DMS53 (cell line): ENCODE results near the gene TAAR9.
"Not testable (repeated sequence)": the region's sequence is repeated elsewhere in the genome, so short reads cannot be mapped to it uniquely, and the experiment has no call there.

Experiments used
- DNase-seq: peaks from one replicate; lab custom pipeline; 2025; lab: John Stamatoyannopoulos, UW

The TAAR9 gene

GRCh38 chr6:132515386-132515785 lies 22.7 kb upstream of the TAAR9 start:
- no peak for DNase-seq

GRCh38 chr6:132520953-132521352 lies 17.1 kb upstream of the TAAR9 start:
- no peak for DNase-seq

- no peak for DNase-seq
Observed at GRCh38 chr6:132524646-132525045, 13.4 kb upstream of the TAAR9 start.

GRCh38 chr6:132525866-132526265 lies 12.2 kb upstream of the TAAR9 start:
- no peak for DNase-seq

GRCh38 chr6:132526461-132526860 lies 11.6 kb upstream of the TAAR9 start:
- no peak for DNase-seq

GRCh38 chr6:132527791-132528190 lies 10.3 kb upstream of the TAAR9 start:
- DNase-seq = peak; percentile 3

GRCh38 chr6:132530293-132530974 lies 7.6 kb upstream of the TAAR9 start:
- DNase-seq = peak; percentile 76

GRCh38 chr6:132534546-132534945 lies 3.5 kb upstream of the TAAR9 start:
- DNase-seq = not testable (repeated sequence)

- no peak for DNase-seq
Observed at GRCh38 chr6:132537145-132537544, 932 bp upstream of the TAAR9 start.

- no peak for DNase-seq
Observed at GRCh38 chr6:132544826-132545225, 6.7 kb downstream of the TAAR9 start.

GRCh38 chr6:132548746-132549463 lies 10.8 kb downstream of the TAAR9 start:
- DNase-seq = no peak

GRCh38 chr6:132551214-132551613 lies 13.1 kb downstream of the TAAR9 start:
- DNase-seq = no peak

- no peak for DNase-seq
Observed at GRCh38 chr6:132552372-132552771, 14.3 kb downstream of the TAAR9 start, which contains the start of gene TAAR8. Gene TAAR8, plus strand, starts transcription at chr6:132552672. Its CDS starts 21 bp downstream, at chr6:132552693.

GRCh38 chr6:132560087-132560486 lies 22.0 kb downstream of the TAAR9 start:
- not testable (repeated sequence) for DNase-seq

GRCh38 chr6:132566404-132566803 lies 28.3 kb downstream of the TAAR9 start:
- DNase-seq = no peak

GRCh38 chr6:132567566-132567965 lies 29.5 kb downstream of the TAAR9 start:
- DNase-seq = no peak

GRCh38 chr6:132568611-132569010 lies 30.5 kb downstream of the TAAR9 start:
- no peak for DNase-seq

GRCh38 chr6:132569170-132569569 lies 31.1 kb downstream of the TAAR9 start:
- DNase-seq = no peak

GRCh38 chr6:132570221-132570777 lies 32.2 kb downstream of the TAAR9 start, which contains the start of gene TAAR6:
Gene TAAR6, plus strand, starts transcription at chr6:132570322. Its CDS starts 0 bp downstream, at chr6:132570322.
- no peak for DNase-seq

- DNase-seq = no peak
Observed at GRCh38 chr6:132571774-132572173, 33.7 kb downstream of the TAAR9 start.

- DNase-seq = no peak
Observed at GRCh38 chr6:132584698-132585097, 46.6 kb downstream of the TAAR9 start.

- DNase-seq = no peak
Observed at GRCh38 chr6:132587424-132587823, 49.3 kb downstream of the TAAR9 start.
